MCF 10A (cell line): ENCODE results near the gene SUMF2. TPM values are rescaled to one million over a fixed set of nuclear protein-coding genes. Genes with fewer than 3 reads are reported as not detected.
"Not testable (repeated sequence)": the region's sequence is repeated elsewhere in the genome, so short reads cannot be mapped to it uniquely, and the experiment has no call there.

Experiments
- BruUV-seq: library from RNA; stranded (reverse); fragments of 400-500 nt; replicated peaks from 2 replicates; lab custom pipeline; 2021; lab: Mats Ljungman, UMichigan
- CTCF ChIA-PET: fragments of 300-600 bp; sonication (Branson Sonifier 250); formaldehyde crosslinking; extraction: SDS; loops from one replicate; lab custom pipeline; 2021; ENCODE audit warnings: antibody characterized with exemption, inconsistent platforms; lab: Yijun Ruan, JAX
- POLR2A ChIA-PET: fragments of 300-600, 350-650 bp; sonication (Branson Sonifier 250); formaldehyde crosslinking; extraction: SDS; loops from one replicate; lab custom pipeline; 2020; ENCODE audit warnings: antibody characterized with exemption, inconsistent platforms; lab: Yijun Ruan, JAX
- DNase-seq: peaks from one replicate; pipeline ENCODE4 v3.0.0-alpha.2; 2018; ENCODE audit not compliant: unreplicated experiment
- H3K27ac Mint-ChIP-seq: one replicate; pipeline ENCODE4 v1.8.0; 2022; ENCODE audit warnings: mild to moderate bottlenecking, low read depth, mixed read lengths; ENCODE audit not compliant: unreplicated experiment
- H3K27me3 Mint-ChIP-seq: one replicate; pipeline ENCODE4 v1.8.0; 2022; ENCODE audit warnings: mixed read lengths; ENCODE audit not compliant: insufficient read depth, unreplicated experiment
- H3K36me3 Mint-ChIP-seq: one replicate; pipeline ENCODE4 v1.8.0; 2022; ENCODE audit warnings: mild to moderate bottlenecking, moderate library complexity, mixed read lengths; ENCODE audit not compliant: insufficient read depth, unreplicated experiment
- H3K4me1 Mint-ChIP-seq: one replicate; pipeline ENCODE4 v1.8.0; 2022; ENCODE audit warnings: mixed read lengths; ENCODE audit not compliant: insufficient read depth, unreplicated experiment
- H3K4me3 Mint-ChIP-seq: one replicate; pipeline ENCODE4 v1.8.0; 2022; ENCODE audit warnings: mild to moderate bottlenecking, moderate library complexity, mixed read lengths; ENCODE audit not compliant: unreplicated experiment
- H3K9me3 Mint-ChIP-seq: one replicate; pipeline ENCODE4 v1.8.0; 2022; ENCODE audit warnings: mixed read lengths; ENCODE audit not compliant: unreplicated experiment
- CTCF ChIP-seq: fragments of 200-600 bp; IDR thresholded peaks from one replicate; pipeline ENCODE4 v1.8.0; 2022; ENCODE audit warnings: antibody characterized with exemption, mild to moderate bottlenecking; ENCODE audit not compliant: unreplicated experiment
- intact Hi-C: fragments of 100-400 bp; cut with micrococcal nuclease; formaldehyde crosslinking; loops from 2 replicates; pipeline ENCODE4 v1.14.1; 2022
- total RNA-seq: library from RNA; stranded (reverse); gene quantifications from 2 replicates; pipeline ENCODE4 v1.2.3, GENCODE V29; 2022

Gene SUMF2
- total RNA-seq, 1 experiment from 2014 or later = 159 TPM

- Mint-ChIP-seq H3K36me3 (peaks cover 23% of the 10 kb centered on the region), H3K27me3 (no peaks in the 10 kb centered on the region), H3K9me3 (no peaks in the 10 kb centered on the region), H3K4me1 (peaks cover 10% of the 10 kb centered on the region), H3K27ac (no peak overlapping the region), H3K4me3 (peak overlapping the region; percentile 23)
- POLR2A ChIA-PET = interaction anchor here (0.7 to 0.8 kb wide), 3 partner anchors 38 to 478 kb away, joined by 3 to 7 read pairs (median 3); no protein-coding TSS in a partner anchor
- CTCF ChIA-PET = interaction anchor here (0.9 kb wide), 1 partner anchor 43 kb away, joined by 3 read pairs; no protein-coding TSS in a partner anchor
- intact Hi-C loops = no loop called here
- no peak for TF ChIP-seq CTCF
- DNase-seq = no peak
- no TSS peak for BruUV-seq
These were observed 15.8 kb upstream of the SUMF2 start for GRCh38 chr7:56048245-56048644.

- Mint-ChIP-seq H3K4me3 (peak overlapping the region; percentile 23), H3K4me1 (peaks cover 10% of the 10 kb centered on the region), H3K36me3 (peaks cover 28% of the 10 kb centered on the region)
- H3K27me3 Mint-ChIP-seq, H3K9me3 Mint-ChIP-seq, BruUV-seq, intact Hi-C loops, H3K27ac Mint-ChIP-seq: not testable (repeated sequence)
- ChIA-PET CTCF (interaction anchor here (0.5 to 0.9 kb wide), 2 partner anchors 24 to 43 kb away, joined by 3 read pairs; no protein-coding TSS in a partner anchor), POLR2A (interaction anchor here (0.7 to 3.7 kb wide), 4 partner anchors 14 to 478 kb away, joined by 3 to 116 read pairs (median 5); partner anchors contain the start of gene SUMF2)
- peak; percentile 61 for DNase-seq
These were observed 15.3 kb upstream of the SUMF2 start for GRCh38 chr7:56048763-56049162.

GRCh38 chr7:56051053-56051338, 13.1 kb upstream of the SUMF2 start:
- TF ChIP-seq CTCF = no peak
- H3K4me1 Mint-ChIP-seq = peaks cover 10% of the 10 kb centered on the region
- TSS peak; percentile 90 for BruUV-seq
- intact Hi-C loops = loop anchor here (1.0 to 2.0 kb wide), 2 partner anchors 14 to 18 kb away; partner anchors contain the start of gene SUMF2
- H3K36me3 Mint-ChIP-seq = peaks cover 50% of the 10 kb centered on the region
- ChIA-PET CTCF (interaction anchor here (0.6 to 2.0 kb wide), 12 partner anchors 10 to 1030 kb away, joined by 3 to 10 read pairs (median 4); no protein-coding TSS in a partner anchor), POLR2A (interaction anchor here (0.5 to 3.7 kb wide), 25 partner anchors 9 to 1088 kb away, joined by 3 to 116 read pairs (median 6); partner anchors contain the start of genes CHCHD2, NIPSNAP2 and SUMF2)
- peak overlapping the region; percentile 97 for H3K4me3 Mint-ChIP-seq
- H3K9me3 Mint-ChIP-seq = no peaks in the 10 kb centered on the region
- DNase-seq = no peak
- no peaks in the 10 kb centered on the region for H3K27me3 Mint-ChIP-seq
- H3K27ac Mint-ChIP-seq = peak overlapping the region; percentile 94

GRCh38 chr7:56051339-56052191, 12.5 kb upstream of the SUMF2 start, which contains the start of the genes CCT6A and PSPH:
CCT6A (plus strand) TSS chr7:56051765; CDS start chr7:56051849, 84 bp downstream.
PSPH (minus strand) TSS chr7:56051444; CDS start chr7:56021212, 30,232 bp downstream.
- ChIA-PET CTCF (interaction anchor here (0.6 to 2.0 kb wide), 13 partner anchors 11 to 1030 kb away, joined by 3 to 10 read pairs (median 4); no protein-coding TSS in a partner anchor), POLR2A (interaction anchor here (0.5 to 3.7 kb wide), 25 partner anchors 10 to 1089 kb away, joined by 3 to 116 read pairs (median 6); partner anchors contain the start of genes CHCHD2, NIPSNAP2 and SUMF2)
- Mint-ChIP-seq H3K27me3 (no peaks in the 10 kb centered on the region), H3K36me3 (peaks cover 56% of the 10 kb centered on the region), H3K9me3 (no peaks in the 10 kb centered on the region), H3K4me1 (peaks cover 10% of the 10 kb centered on the region), H3K27ac (peak within 1 kb of the TSS; percentile 94), H3K4me3 (peak within 1 kb of the TSS; percentile 97)
- peak; percentile 99 for DNase-seq
- no peak for TF ChIP-seq CTCF
- intact Hi-C loops = loop anchor here (1.0 to 2.0 kb wide), 2 partner anchors 13 to 18 kb away; partner anchors contain the start of gene SUMF2
- no TSS peak for BruUV-seq
